HepG2 (cell line): ENCODE data around the gene PLRG1. TPM values are rescaled to one million over a fixed set of nuclear protein-coding genes. Genes with fewer than 3 reads are reported as not detected.

ENCODE experiments used
- ATAC-seq: fragments of 200-7000 bp; cut with Tn5 transposase; 3 replicates; pipeline ENCODE4 v1.9.1; 2020; ENCODE audit warnings: mild to moderate bottlenecking, moderate library complexity
- Bru-seq: library from RNA; stranded (reverse); fragments of 400-500 nt; gene quantifications from one replicate; lab custom pipeline; 2021; lab: Mats Ljungman, UMichigan
- BruChase-seq, 2 experiments: library from RNA; stranded (reverse); fragments of 400-500 nt; gene quantifications; one replicate each; lab custom pipeline; 2021; lab: Mats Ljungman, UMichigan
- BruUV-seq: library from RNA; stranded (reverse); fragments of 400-500 nt; replicated peaks from 2 replicates; lab custom pipeline; 2021; lab: Mats Ljungman, UMichigan
- CTCF ChIA-PET: fragments of 300-600 bp; formaldehyde crosslinking; extraction: SDS; loops from one replicate; lab custom pipeline; 2021; ENCODE audit warnings: low total read pairs, inconsistent platforms, low intra/inter-chr PET ratio; lab: Yijun Ruan, JAX
- POLR2A ChIA-PET: fragments of 350-600 bp; sonication (Branson Sonifier 250); formaldehyde crosslinking; loops from one replicate; lab custom pipeline; 2020; ENCODE audit warnings: antibody characterized with exemption, inconsistent platforms; lab: Yijun Ruan, JAX
- DNase-seq: peaks from one replicate; pipeline ENCODE4 v3.0.0-alpha.2; 2015; ENCODE audit warnings: low spot score
- FAIRE-seq: peaks from 3 replicates; lab custom pipeline; 2011; peaks lifted over from hg19 to GRCh38; lab: Jason Lieb, UNC
- H2AFZ ChIP-seq: one replicate; pipeline ENCODE4 v1.6.1; 2011; ENCODE audit warnings: low read length, inconsistent platforms
- H3K27ac ChIP-seq: fragments of 300-600 bp; 3 replicates; pipeline ENCODE4 v1.8.0; 2011; ENCODE audit warnings: mixed run types, mild to moderate bottlenecking, mixed read lengths, low read length, inconsistent platforms; ENCODE audit not compliant: insufficient read depth; ENCODE audit errors: extremely low read length
- H3K27me3 ChIP-seq, 2 experiments: fragments of 200-600 bp in 1 of 2; 2 replicates in 1 of 2; 3 replicates in 1 of 2; pipeline versions ENCODE4 v1.6.0 to v1.8.0; 2011; ENCODE audit warnings: low read length in 2 of 2, mild to moderate bottlenecking in 2 of 2, moderate library complexity in 2 of 2, inconsistent platforms in 1 of 2; ENCODE audit not compliant: insufficient read depth in 2 of 2, control insufficient read depth in 1 of 2
- H3K36me3 ChIP-seq, 2 experiments: fragments of 200-600 bp in 1 of 2; replicated peaks in 1 of 2; 2 replicates in 1 of 2; 3 replicates in 1 of 2; pipeline versions ENCODE4 v1.5.1 to v1.8.0; 2011; ENCODE audit warnings: low read length in 2 of 2, inconsistent platforms in 1 of 2; ENCODE audit not compliant: insufficient read depth in 2 of 2, control insufficient read depth in 1 of 2
- H3K4me1 ChIP-seq: 2 replicates; pipeline ENCODE4 v1.5.1; 2012; ENCODE audit warnings: low read length, inconsistent platforms; ENCODE audit not compliant: insufficient read depth
- H3K4me2 ChIP-seq: 2 replicates; pipeline ENCODE4 v1.6.0; 2011; ENCODE audit warnings: low read depth, low read length, inconsistent platforms
- H3K4me3 ChIP-seq, 3 experiments: fragments of 200-600 bp in 1 of 3; sonication (generic), shearing (Covaris generic) in 1 of 3; replicated peaks in 1 of 3; 2 replicates each; pipeline ENCODE4 v1.5.1; 2011 to 2016; ENCODE audit warnings: low read length in 3 of 3, inconsistent platforms in 2 of 3, low read depth in 2 of 3, mild to moderate bottlenecking in 2 of 3, control low read depth in 1 of 3, mixed read lengths in 1 of 3; ENCODE audit not compliant: insufficient read depth in 1 of 3
- H3K79me2 ChIP-seq: one replicate; pipeline ENCODE4 v1.6.1; 2011; ENCODE audit warnings: low read length, inconsistent platforms; ENCODE audit not compliant: insufficient read depth
- H3K9ac ChIP-seq: 2 replicates; pipeline ENCODE4 v1.6.0; 2011; ENCODE audit warnings: mild to moderate bottlenecking, low read depth, low read length, inconsistent platforms; ENCODE audit not compliant: insufficient read depth
- H3K9me3 ChIP-seq: 2 replicates; pipeline ENCODE4 v1.5.1; 2012; ENCODE audit warnings: mild to moderate bottlenecking, low read length
- H4K20me1 ChIP-seq: 2 replicates; pipeline ENCODE4 v1.6.0; 2011; ENCODE audit warnings: inconsistent platforms, mild to moderate bottlenecking, low read length, moderate library complexity; ENCODE audit not compliant: insufficient read depth
- IRF2 ChIP-seq: IDR thresholded peaks from 2 replicates; pipeline ENCODE4 v1.6.1; 2018; ENCODE audit warnings: missing genetic modification reagents, missing compliant biosample characterization
- MEIS1 ChIP-seq: sonication (generic); formaldehyde crosslinking; IDR thresholded peaks from 2 replicates; pipeline ENCODE4 v1.9.0; 2021; ENCODE audit warnings: mild to moderate bottlenecking, missing genetic modification reagents, moderate library complexity, borderline replicate concordance
- MYPOP ChIP-seq: sonication (generic); formaldehyde crosslinking; IDR thresholded peaks from 2 replicates; pipeline ENCODE4 v1.8.1; 2023; ENCODE audit warnings: mild to moderate bottlenecking, moderate library complexity, missing genetic modification reagents
- NCOA1 ChIP-seq: sonication (generic); formaldehyde crosslinking; IDR thresholded peaks from 2 replicates; pipeline ENCODE4 v1.9.0; 2021; ENCODE audit warnings: missing genetic modification reagents
- NFYB ChIP-seq: sonication (generic); formaldehyde crosslinking; IDR thresholded peaks from 2 replicates; pipeline ENCODE4 v1.4.0; 2020; ENCODE audit warnings: missing genetic modification reagents
- PHF5A ChIP-seq: IDR thresholded peaks from one replicate; pipeline ENCODE4 v1.6.1; 2018; ENCODE audit warnings: low read depth, missing genetic modification reagents; ENCODE audit not compliant: unreplicated experiment
- PHF8 ChIP-seq: sonication (generic); formaldehyde crosslinking; IDR thresholded peaks from 2 replicates; pipeline ENCODE4 v1.5.0; 2020; ENCODE audit warnings: missing genetic modification reagents
- RAD51 ChIP-seq: fragments of 450-650 bp; IDR thresholded peaks from 2 replicates; pipeline ENCODE4 v1.6.1; 2016; ENCODE audit warnings: borderline replicate concordance
- XRCC5 ChIP-seq: fragments of 200-400 bp; formaldehyde crosslinking; optimal IDR thresholded peaks from 2 replicates; pipeline ENCODE3; 2017; ENCODE audit warnings: mild to moderate bottlenecking, low read length
- ZNF33A ChIP-seq: sonication (generic); formaldehyde crosslinking; IDR thresholded peaks from 2 replicates; pipeline ENCODE4 v1.5.1; 2020; ENCODE audit warnings: missing genetic modification reagents, mild to moderate bottlenecking, moderate library complexity, borderline replicate concordance
- ZNF557 ChIP-seq: sonication (generic); formaldehyde crosslinking; IDR thresholded peaks from 2 replicates; pipeline ENCODE4 v1.4.0; 2020; ENCODE audit warnings: missing genetic modification reagents
- ZNF570 ChIP-seq: sonication (generic); formaldehyde crosslinking; IDR thresholded peaks from 2 replicates; pipeline ENCODE4 v1.4.0; 2020; ENCODE audit warnings: mild to moderate bottlenecking, missing genetic modification reagents, borderline replicate concordance
- ZNF639 ChIP-seq: conservative IDR thresholded peaks from 2 replicates; pipeline ENCODE4 v1.6.1; 2018; ENCODE audit warnings: missing genetic modification reagents
- WGBS: methylation state at CpG from one replicate; pipeline ENCODE4 v1.1.6; 2017; ENCODE audit warnings: low lambda C conversion rate; 5-methylcytosine and 5-hydroxymethylcytosine counted together
- in situ Hi-C: cut with HindIII; loops from 2 replicates; pipeline ENCODE4 v1.10.0; 2017; ENCODE audit warnings: low pct_unique_long_range_greater_than_20kb; ENCODE audit not compliant: extremely low pct_ligation_motif_present
- intact Hi-C: fragments of 100-400 bp; cut with micrococcal nuclease; formaldehyde crosslinking; loops from one replicate; pipeline ENCODE4 v1.10.0; 2022; ENCODE audit not compliant: unreplicated experiment
- long read RNA-seq, 2 experiments: library from RNA in 1 of 2; library from polyadenylated mRNA in 1 of 2; stranded (forward) in 1 of 2; unstranded in 1 of 2; transcript quantifications; one replicate each; pipeline ENCODE4 v2.0.0, GENCODE V29; 2019 to 2022
- polyA minus RNA-seq, 3 experiments: library from RNA; depleted of rRNA, polyadenylated mRNA; stranded (reverse); fragments of >200 nt; gene quantifications; 2 replicates each; pipeline ENCODE4 v1.2.3, GENCODE V29; 2011; ENCODE audit warnings: low replicate concordance in 1 of 3
- polyA plus RNA-seq, 8 experiments: library from polyadenylated mRNA; depleted of rRNA in 3 of 8; stranded (reverse) in 7 of 8; unstranded in 1 of 8; fragments of >200 nt; fragmentation: Illumina TruSeq in 4 of 8; extraction: Trizol in 4 of 8; gene quantifications; 2 replicates each; pipeline versions ENCODE4 v1.2.1 to v1.2.3, GENCODE V29; 2011 to 2016; ENCODE audit warnings: low read depth in 4 of 8, missing spikeins in 1 of 8, mixed read lengths in 1 of 8; ENCODE audit not compliant: insufficient read depth in 1 of 8
- total RNA-seq, 5 experiments: library from RNA; depleted of rRNA; stranded (reverse); fragments of >200 nt; fragmentation: Illumina TruSeq; extraction: Trizol; gene quantifications; 2 replicates each; pipeline ENCODE4 v1.2.3, GENCODE V29; 2016; ENCODE audit warnings: low read depth in 1 of 5

The PLRG1 gene
- total RNA-seq (2016; rRNA removed; fragmentation: Illumina TruSeq; extraction: Trizol) (110 and 177 TPM in 2 replicates), polyA plus RNA-seq (2011; rRNA removed) (63.2 and 77.3 TPM in 2 replicates), polyA minus RNA-seq (2011; rRNA and poly(A)+ RNA removed; ENCODE audit: low replicate concordance) (54.9 and 71.4 TPM in 2 replicates), Bru-seq, nascent RNA (percentile 87 among the genes with signal in this experiment), BruChase-seq, experiment 1, labeled RNA remaining after a 6-hour chase (percentile 88 among the genes with signal in this experiment), BruChase-seq, experiment 2, labeled RNA remaining after a 2-hour chase (percentile 87 among the genes with signal in this experiment)
- total RNA-seq (2016; cell fraction: cytosol; rRNA removed; fragmentation: Illumina TruSeq; extraction: Trizol; ENCODE audit: low read depth) = 15.5 and 18.0 TPM in 2 replicates
- total RNA-seq (2016; cell fraction: insoluble cytoplasmic fraction; rRNA removed; fragmentation: Illumina TruSeq; extraction: Trizol) = 117 and 184 TPM in 2 replicates
- 30.7 and 37.3 TPM in 2 replicates for total RNA-seq (2016; cell fraction: membrane; rRNA removed; fragmentation: Illumina TruSeq; extraction: Trizol)
- 71.1 and 72.1 TPM in 2 replicates for total RNA-seq (2016; cell fraction: nucleus; rRNA removed; fragmentation: Illumina TruSeq; extraction: Trizol)
- polyA plus RNA-seq (2011; cell fraction: cytosol; rRNA removed) = 41.6 and 48.8 TPM in 2 replicates
- 44.8 and 48.6 TPM in 2 replicates for polyA plus RNA-seq (2011; cell fraction: nucleus; rRNA removed)
- polyA plus RNA-seq (2012) = 49.6 and 59.5 TPM in 2 replicates
- polyA plus RNA-seq (2016; cell fraction: cytosol; fragmentation: Illumina TruSeq; extraction: Trizol; ENCODE audit: low read depth) = 13.7 and 18.4 TPM in 2 replicates
- 142 and 150 TPM in 2 replicates for polyA plus RNA-seq (2016; cell fraction: insoluble cytoplasmic fraction; fragmentation: Illumina TruSeq; extraction: Trizol; ENCODE audit: low read depth)
- polyA plus RNA-seq (2016; cell fraction: membrane; fragmentation: Illumina TruSeq; extraction: Trizol; ENCODE audit: low read depth) = 18.9 and 20.9 TPM in 2 replicates
- 82.5 and 87.2 TPM in 2 replicates for polyA plus RNA-seq (2016; cell fraction: nucleus; fragmentation: Illumina TruSeq; extraction: Trizol; ENCODE audit: insufficient read depth, low read depth)
- 33.8 and 40.5 TPM in 2 replicates for polyA minus RNA-seq (2011; cell fraction: cytosol; rRNA and poly(A)+ RNA removed)
- 50.3 and 76.6 TPM in 2 replicates for polyA minus RNA-seq (2011; cell fraction: nucleus; rRNA and poly(A)+ RNA removed)
- long read RNA-seq, experiment 1, transcript PLRG1-202 (15 exons, 3,351 nt) = major isoform, 38 of 51 reads
- long read RNA-seq, experiment 1, partial matches to known transcripts = 4 of 51 reads
- long read RNA-seq, experiment 1, other reads (novel, unspliced or antisense) = 9 of 51 reads
- long read RNA-seq, experiment 2, transcript PLRG1-202 (15 exons, 3,351 nt) = major isoform, 48 of 132 reads
- long read RNA-seq, experiment 2, partial matches to known transcripts = 24 of 132 reads
- long read RNA-seq, experiment 2, other reads (novel, unspliced or antisense) = 59 of 132 reads

GRCh38 chr4:154549894-154550790 lies at the start of gene PLRG1:
Gene PLRG1, minus strand, starts transcription at chr4:154550400. Its CDS starts 92 bp downstream, at chr4:154550308.
- no peaks in the 10 kb centered on the region for H3K9me3 ChIP-seq
- POLR2A ChIA-PET = interaction anchor here (0.5 to 3.2 kb wide), 12 partner anchors 9 to 137 kb away, joined by 3 to 30 read pairs (median 4); partner anchors contain the start of gene FGG
- CTCF ChIA-PET = interaction anchor here (1.8 to 6.5 kb wide), 2 partner anchors 71 to 77 kb away, joined by 5 to 154 read pairs; no protein-coding TSS in a partner anchor
- no peaks in the 10 kb centered on the region for H4K20me1 ChIP-seq
- DNase-seq = peak; percentile 90
- BruUV-seq = TSS peak; percentile 69
- peak within 1 kb of the TSS; percentile 69 for H3K9ac ChIP-seq
- peak within 1 kb of the TSS; percentile 34 for H3K27ac ChIP-seq
- intact Hi-C loops = loop anchor here (10.0 kb wide), 1 partner anchor 805 kb away; no protein-coding TSS in a partner anchor
- peak; percentile 87 for FAIRE-seq
- 3% methylated on average over 31 of the region's 51 CpGs for WGBS
- H3K4me3 ChIP-seq = peak within 1 kb of the TSS; percentile 66 to 84 (median 72)
- in situ Hi-C loops = loop anchor here (5.0 kb wide), 1 partner anchor 227 kb away; no protein-coding TSS in a partner anchor
- peak within 1 kb of the TSS; percentile 87 for H3K4me2 ChIP-seq
- H3K4me1 ChIP-seq = peaks cover 21% of the 10 kb centered on the region
- no peaks in the 10 kb centered on the region; a peak in 1 of 5 replicates for H3K27me3 ChIP-seq
- H3K36me3 ChIP-seq = peaks cover 6 to 26% of the 10 kb centered on the region in 2 experiments; a peak in 4 of 5 replicates
- peak within 1 kb of the TSS; percentile 94 for H2AFZ ChIP-seq
- H3K79me2 ChIP-seq = peaks cover 25% of the 10 kb centered on the region
- ATAC-seq = peak; percentile 99
- TF ChIP-seq MYPOP (CRISPR knock-in tag) = no peak
- TF ChIP-seq ZNF557 (CRISPR knock-in tag) = no peak
- TF ChIP-seq ZNF639 = no peak
- peak; percentile 75 for TF ChIP-seq XRCC5
- no peak for TF ChIP-seq ZNF33A
- peak; percentile 89 for TF ChIP-seq PHF8 (CRISPR knock-in tag)
- no peak for TF ChIP-seq ZNF570 (CRISPR knock-in tag)
- peak; percentile 62; the same call in 1 of the 2 replicates for TF ChIP-seq MEIS1 (CRISPR knock-in tag)
- no peak for TF ChIP-seq RAD51
- peak; percentile 70 for TF ChIP-seq IRF2 (CRISPR knock-in tag)
- no peak for TF ChIP-seq NCOA1 (CRISPR knock-in tag)
- TF ChIP-seq NFYB (CRISPR knock-in tag) = no peak
- no peak for TF ChIP-seq PHF5A (CRISPR knock-in tag)
